Gastroesophageal sphincter (tissue), 4 donors: ENCODE data around the gene RPTOR. TPM values are rescaled to one million over a fixed set of nuclear protein-coding genes. Genes with fewer than 3 reads are reported as not detected.

ENCODE experiments used
- ATAC-seq: fragments of 150-250 bp; one replicate; pipeline ENCODE4 v1.9.1; 2016; ENCODE audit warnings: mild to moderate bottlenecking, moderate library complexity
- H3K27ac ChIP-seq, 4 donors: fragments of 200-600 bp; sonication (generic) in 3 of 4; 1 replicate in 3 of 4; 2 replicates in 1 of 4; pipeline ENCODE4 v1.5.1; 2016 to 2019
- H3K27me3 ChIP-seq: fragments of 200-600 bp; sonication (generic); one replicate; pipeline ENCODE4 v1.5.1; 2019
- H3K36me3 ChIP-seq, 2 donors: fragments of 200-600 bp; sonication (generic); one replicate each; pipeline ENCODE4 v1.5.1; 2019; ENCODE audit warnings: control low read depth in 1 of 2
- H3K4me1 ChIP-seq, 3 donors: fragments of 200-600 bp; sonication (generic); 1 replicate in 2 of 3; 2 replicates in 1 of 3; pipeline ENCODE4 v1.5.1; 2016 to 2019; ENCODE audit warnings: control low read depth in 2 of 3
- H3K4me3 ChIP-seq, 2 donors: fragments of 200-600 bp; sonication (generic); one replicate each; pipeline ENCODE4 v1.5.1; 2019; ENCODE audit warnings: mild to moderate bottlenecking in 1 of 2, moderate library complexity in 1 of 2
- H3K9me3 ChIP-seq, 3 donors: fragments of 200-600 bp; sonication (generic); one replicate each; pipeline ENCODE4 v1.5.1; 2017 to 2019; ENCODE audit warnings: control low read depth in 2 of 3
- EP300 ChIP-seq: sonication (generic); formaldehyde crosslinking; IDR thresholded peaks from one replicate; pipeline ENCODE4 v1.6.1; 2017; ENCODE audit warnings: antibody characterized with exemption, mild to moderate bottlenecking
- POLR2A ChIP-seq, 2 donors: fragments of 450-650 bp; IDR thresholded peaks; one replicate each; pipeline ENCODE4 v1.6.1; 2017; ENCODE audit warnings: antibody characterized with exemption in 2 of 2, mild to moderate bottlenecking in 2 of 2, moderate library complexity in 1 of 2
- POLR2AphosphoS5 ChIP-seq: sonication (generic); formaldehyde crosslinking; IDR thresholded peaks from one replicate; pipeline ENCODE4 v1.6.1; 2017; ENCODE audit warnings: antibody characterized with exemption
- WGBS, 2 donors: methylation state at CpG; one replicate each; pipeline ENCODE4 v1.1.5; 2018; ENCODE audit warnings: low coverage in 1 of 2; 5-methylcytosine and 5-hydroxymethylcytosine counted together
- total RNA-seq, 4 donors: library from RNA; depleted of rRNA; stranded (reverse); fragments of >200 nt; gene quantifications; one replicate each; pipeline ENCODE4 v1.1.0, GENCODE V29; 2016
- TF ChIP-seq, protein P1 (sequence below), 4 experiments: fragments of 200-600 bp in 2 of 4; fragments of 450-650 bp in 2 of 4; sonication (generic) in 1 of 4; IDR thresholded peaks; one replicate each; pipeline ENCODE4 v1.5.1; 2017 to 2019; ENCODE audit warnings: antibody characterized with exemption in 4 of 4, mild to moderate bottlenecking in 2 of 4, moderate library complexity in 2 of 4

RPTOR gene
- total RNA-seq, 4 donors from 2014 or later: 25.7 to 56.8 (median 39.7) TPM

DNA sequence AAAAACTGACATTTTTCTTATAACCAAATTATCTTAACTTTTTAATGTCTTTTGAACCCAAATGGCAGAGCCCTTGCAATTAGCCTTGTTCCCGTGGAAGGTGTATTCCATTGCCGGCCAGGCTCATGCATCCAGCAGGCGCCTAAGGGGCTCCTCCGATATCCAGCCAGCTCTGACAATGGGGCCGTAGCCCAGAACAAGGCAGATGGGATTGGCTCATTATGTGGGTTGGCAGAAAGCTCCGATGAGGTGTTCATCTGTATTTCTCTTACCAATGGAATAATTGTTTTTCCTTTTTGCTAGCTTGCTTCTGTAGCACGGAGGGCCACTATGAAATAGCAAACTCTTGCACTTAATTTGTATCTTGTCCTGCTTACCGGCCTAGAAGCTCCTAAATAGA, 238.8 kb downstream of the RPTOR start:
- TF ChIP-seq EP300 (no peak), POLR2A (IDR thresholded peaks at IDR 0.05) (no peak), POLR2AphosphoS5 (no peak)
- TF ChIP-seq, protein P1, sequence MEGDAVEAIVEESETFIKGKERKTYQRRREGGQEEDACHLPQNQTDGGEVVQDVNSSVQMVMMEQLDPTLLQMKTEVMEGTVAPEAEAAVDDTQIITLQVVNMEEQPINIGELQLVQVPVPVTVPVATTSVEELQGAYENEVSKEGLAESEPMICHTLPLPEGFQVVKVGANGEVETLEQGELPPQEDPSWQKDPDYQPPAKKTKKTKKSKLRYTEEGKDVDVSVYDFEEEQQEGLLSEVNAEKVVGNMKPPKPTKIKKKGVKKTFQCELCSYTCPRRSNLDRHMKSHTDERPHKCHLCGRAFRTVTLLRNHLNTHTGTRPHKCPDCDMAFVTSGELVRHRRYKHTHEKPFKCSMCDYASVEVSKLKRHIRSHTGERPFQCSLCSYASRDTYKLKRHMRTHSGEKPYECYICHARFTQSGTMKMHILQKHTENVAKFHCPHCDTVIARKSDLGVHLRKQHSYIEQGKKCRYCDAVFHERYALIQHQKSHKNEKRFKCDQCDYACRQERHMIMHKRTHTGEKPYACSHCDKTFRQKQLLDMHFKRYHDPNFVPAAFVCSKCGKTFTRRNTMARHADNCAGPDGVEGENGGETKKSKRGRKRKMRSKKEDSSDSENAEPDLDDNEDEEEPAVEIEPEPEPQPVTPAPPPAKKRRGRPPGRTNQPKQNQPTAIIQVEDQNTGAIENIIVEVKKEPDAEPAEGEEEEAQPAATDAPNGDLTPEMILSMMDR (IDR thresholded peaks at IDR 0.05): no peak
- no peak for ATAC-seq
- peak overlapping the region in 2 of 4 donors; percentile 55 to 74 for H3K27ac ChIP-seq
- H3K9me3 ChIP-seq: no peaks in the 10 kb centered on the region
- H3K4me1 ChIP-seq: peaks cover 0 to 60% (median 0%) of the 10 kb centered on the region in 3 donors
- no peaks in the 10 kb centered on the region for H3K27me3 ChIP-seq
- H3K36me3 ChIP-seq: peaks cover 0 to 6% of the 10 kb centered on the region in 2 donors
- WGBS, 2 donors: 63 to 68% methylated on average over 4 to 5 of the region's 8 CpGs
- no peak overlapping the region for H3K4me3 ChIP-seq

DNA sequence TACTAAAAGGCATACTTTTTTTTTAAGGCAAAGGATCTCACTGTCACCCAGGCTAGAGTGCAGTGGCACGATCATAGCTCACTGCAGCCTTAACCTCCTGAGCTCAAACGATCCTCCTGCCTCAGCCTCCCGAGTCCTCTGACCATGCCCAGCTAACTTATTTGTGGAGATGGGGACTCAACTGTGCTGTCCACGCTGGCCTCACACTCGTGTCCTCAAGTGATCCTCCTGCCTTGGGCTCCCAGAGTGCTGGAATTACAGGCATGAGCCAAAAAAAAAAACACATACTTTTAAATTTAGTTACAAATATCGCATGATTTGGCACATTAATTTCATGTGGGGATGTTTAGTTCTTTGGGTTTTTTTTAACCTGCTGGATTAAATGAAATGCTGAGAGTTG, 239.3 kb downstream of the RPTOR start:
- TF ChIP-seq EP300 (no peak), POLR2A (IDR thresholded peaks at IDR 0.05) (no peak)
- TF ChIP-seq, protein P1 (IDR thresholded peaks at IDR 0.05): no peak
- no peaks in the 10 kb centered on the region for H3K9me3 ChIP-seq
- no peak overlapping the region for H3K4me3 ChIP-seq
- peaks cover 0 to 58% (median 0%) of the 10 kb centered on the region in 3 donors for H3K4me1 ChIP-seq
- peaks cover 0 to 4% of the 10 kb centered on the region in 2 donors for H3K36me3 ChIP-seq
- H3K27ac ChIP-seq: peak overlapping the region in 2 of 4 donors; percentile 55 to 74
- WGBS, 2 donors: 57 to 69% methylated on average over 5 to 6 of the region's 6 CpGs
- no peak for ATAC-seq
- H3K27me3 ChIP-seq: no peaks in the 10 kb centered on the region

DNA sequence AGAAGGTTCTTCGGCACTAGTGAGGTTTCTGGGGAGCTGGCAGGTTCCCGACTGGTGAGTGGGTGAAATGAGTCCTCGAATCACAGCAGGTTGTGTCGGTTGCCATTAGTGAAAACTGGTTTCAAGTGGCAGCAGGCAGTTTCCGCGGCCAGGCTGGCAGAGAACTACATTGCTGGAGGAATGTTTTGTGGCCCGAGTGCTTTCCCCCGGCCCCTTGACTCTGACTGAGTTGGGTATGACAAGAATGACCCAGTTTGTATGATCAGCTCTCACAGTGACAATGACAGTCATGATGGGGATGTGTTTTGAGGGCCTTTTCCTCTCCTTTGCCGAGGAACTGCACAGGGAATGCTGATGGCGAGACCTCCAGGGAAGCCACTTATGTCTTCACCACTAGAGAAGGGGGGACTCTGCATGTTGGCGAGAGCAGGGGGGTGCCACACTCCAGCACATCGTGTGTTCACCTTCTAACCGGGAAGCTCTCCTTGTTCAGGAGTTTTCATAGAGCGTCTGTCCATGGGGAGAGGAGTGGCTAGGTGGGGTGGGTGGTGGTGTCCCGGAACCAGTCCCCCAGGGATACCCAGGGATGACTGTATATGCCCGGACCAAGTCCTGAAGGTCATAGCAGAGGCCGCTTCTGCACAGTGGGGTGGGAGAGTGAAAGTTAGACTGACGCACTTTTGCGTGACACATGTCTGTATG, 241.0 kb downstream of the RPTOR start:
- H3K9me3 ChIP-seq: no peaks in the 10 kb centered on the region
- no peak overlapping the region for H3K4me3 ChIP-seq
- no peaks in the 10 kb centered on the region for H3K27me3 ChIP-seq
- TF ChIP-seq POLR2A (IDR thresholded peaks at IDR 0.05) (no peak), EP300 (no peak), POLR2AphosphoS5 (no peak)
- TF ChIP-seq, protein P1 (IDR thresholded peaks at IDR 0.05): no peak
- WGBS, 2 donors: 94 to 97% methylated on average over 5 to 15 of the region's 19 CpGs
- no peak overlapping the region for H3K27ac ChIP-seq
- peaks cover 0 to 60% (median 3%) of the 10 kb centered on the region in 3 donors for H3K4me1 ChIP-seq
- no peaks in the 10 kb centered on the region for H3K36me3 ChIP-seq
- ATAC-seq: no peak

DNA sequence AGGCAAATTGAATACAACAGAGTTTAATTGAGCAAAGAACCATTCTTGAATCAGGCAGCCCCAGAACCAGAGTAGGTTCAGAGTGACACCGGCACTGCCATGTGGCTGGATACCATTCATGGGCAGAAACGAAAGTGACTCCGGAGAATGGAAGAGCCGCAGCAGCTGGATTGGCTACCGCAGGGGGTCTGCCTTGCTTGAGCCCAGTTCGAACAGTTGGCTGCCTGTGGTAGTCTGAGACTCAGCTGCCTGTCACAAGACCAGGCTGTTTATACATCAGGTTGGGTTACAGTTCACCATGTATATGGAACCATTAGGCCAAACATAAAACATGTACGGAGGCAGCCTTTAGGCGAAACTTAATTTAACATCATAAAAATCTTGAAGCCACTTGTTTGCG, 241.8 kb downstream of the RPTOR start:
- WGBS, 2 donors: 93 to 99% methylated on average over 8 to 9 of the region's 9 CpGs
- H3K36me3 ChIP-seq: no peaks in the 10 kb centered on the region
- TF ChIP-seq, protein P1 (IDR thresholded peaks at IDR 0.05): no peak
- TF ChIP-seq POLR2AphosphoS5 (no peak), POLR2A (IDR thresholded peaks at IDR 0.05) (no peak), EP300 (no peak)
- no peak for ATAC-seq
- H3K4me3 ChIP-seq: no peak overlapping the region
- peaks cover 0 to 60% (median 3%) of the 10 kb centered on the region in 3 donors for H3K4me1 ChIP-seq
- no peak overlapping the region for H3K27ac ChIP-seq
- H3K27me3 ChIP-seq: no peaks in the 10 kb centered on the region
- no peaks in the 10 kb centered on the region for H3K9me3 ChIP-seq

DNA sequence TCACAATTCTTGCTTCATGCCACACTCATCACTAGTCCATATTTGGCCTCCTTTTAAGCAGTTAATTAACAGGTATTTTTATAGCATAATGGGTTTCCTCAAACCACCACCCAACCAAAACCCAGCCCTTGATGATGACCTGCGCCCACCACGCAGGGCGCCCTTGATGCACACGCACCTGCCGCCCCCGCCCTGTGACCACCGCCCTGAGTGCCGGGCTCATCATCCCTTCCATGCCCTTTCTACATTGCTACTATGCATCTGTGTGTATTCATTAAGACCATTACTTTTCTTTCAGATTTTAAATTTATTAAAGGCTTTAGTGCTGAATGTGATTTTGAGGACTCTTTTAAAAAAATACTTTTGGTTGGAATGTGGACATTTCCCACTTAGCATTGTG, 242.2 kb downstream of the RPTOR start:
- no peaks in the 10 kb centered on the region for H3K36me3 ChIP-seq
- TF ChIP-seq EP300 (no peak), POLR2A (IDR thresholded peaks at IDR 0.05) (no peak), POLR2AphosphoS5 (no peak)
- TF ChIP-seq, protein P1 (IDR thresholded peaks at IDR 0.05): no peak
- no peaks in the 10 kb centered on the region for H3K9me3 ChIP-seq
- H3K4me3 ChIP-seq: no peak overlapping the region
- peaks cover 0 to 60% (median 3%) of the 10 kb centered on the region in 3 donors for H3K4me1 ChIP-seq
- H3K27ac ChIP-seq: no peak overlapping the region
- no peak for ATAC-seq
- H3K27me3 ChIP-seq: no peaks in the 10 kb centered on the region
- 91 to 98% methylated on average over 8 of the region's 8 CpGs for WGBS, 2 donors
